Esophagus squamous epithelium (tissue), 4 donors: Measurements from ENCODE around the gene EIF3J.
A peak's percentile ranks its signal among the peaks of the same experiment; 100 is the strongest.

Experiments
- CTCF ChIP-seq, 6 experiments: fragments of 450-650 bp in 4 of 6; fragments of 200-600 bp in 2 of 6; sonication (generic) in 2 of 6; IDR thresholded peaks; one replicate each; pipeline ENCODE4 v1.5.1; 2016 to 2019; ENCODE audit warnings: antibody characterized with exemption in 6 of 6, mild to moderate bottlenecking in 4 of 6, moderate library complexity in 4 of 6
- POLR2A ChIP-seq, 4 donors: fragments of 450-650 bp; IDR thresholded peaks; one replicate each; pipeline ENCODE4 v1.6.1; 2017; ENCODE audit warnings: antibody characterized with exemption in 4 of 4, mild to moderate bottlenecking in 4 of 4, moderate library complexity in 3 of 4

GRCh38 chr15:44545913-44546802, 9.2 kb downstream of the EIF3J start:
- peak in 2 of 6 experiments; percentile 12 to 22 for TF ChIP-seq CTCF (IDR thresholded peaks at IDR 0.05)
- TF ChIP-seq POLR2A (IDR thresholded peaks at IDR 0.05) = no peak
